Renal cortex interstitium (tissue), 11 donors: ENCODE results near the gene PRTFDC1. TPM values are rescaled to one million over a fixed set of nuclear protein-coding genes. Genes with fewer than 3 reads are reported as not detected.
"Not testable (repeated sequence)": the region's sequence is repeated elsewhere in the genome, so short reads cannot be mapped to it uniquely, and the experiment has no call there.

Experiments used
- DNase-seq, 11 donors: peaks; one replicate each; pipeline ENCODE4 v3.0.0-alpha.2; 2013; ENCODE audit warnings: low read depth in 9 of 11, low spot score in 4 of 11; ENCODE audit errors: extremely low read depth in 1 of 11
- polyA plus RNA-seq, 3 donors: library from polyadenylated mRNA; unstranded; fragments of 120-200 nt; gene quantifications; one replicate each; pipeline ENCODE4 v1.2.1, GENCODE V29; 2013; ENCODE audit not compliant: insufficient read length in 3 of 3

Gene PRTFDC1
- polyA plus RNA-seq, 3 donors = 33.5 to 41.3 (median 38.8) TPM

DNA sequence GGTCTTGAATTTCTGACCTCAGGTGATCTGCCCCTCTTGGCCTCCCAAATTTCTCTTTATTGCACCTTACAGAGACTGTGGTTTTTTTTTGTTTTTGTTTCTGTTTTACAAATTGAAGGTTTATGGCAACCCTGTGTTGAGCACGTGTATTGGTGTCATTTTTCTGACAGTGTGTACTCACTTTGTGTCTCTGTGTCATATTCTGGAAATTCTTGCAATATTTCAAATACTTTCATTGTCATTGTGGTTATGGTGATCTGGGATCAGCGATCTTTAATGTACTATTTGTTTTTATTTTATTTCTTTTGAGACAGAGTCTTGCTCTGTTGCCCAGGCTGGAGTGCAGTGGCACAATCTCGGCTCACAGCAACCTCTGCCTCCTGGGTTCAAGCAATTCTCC lies 89.8 kb downstream of the PRTFDC1 start:
- no peak for DNase-seq

GRCh38 chr10:24858288-24859270 lies 93.8 kb downstream of the PRTFDC1 start:
- no peak for DNase-seq

GRCh38 chr10:24857031-24857725 lies 95.2 kb downstream of the PRTFDC1 start:
- peak in 3 of 11 donors; percentile 20 to 26 (median 24) for DNase-seq

GRCh38 chr10:24854256-24854655 lies 98.2 kb downstream of the PRTFDC1 start:
- DNase-seq = no peak

DNA sequence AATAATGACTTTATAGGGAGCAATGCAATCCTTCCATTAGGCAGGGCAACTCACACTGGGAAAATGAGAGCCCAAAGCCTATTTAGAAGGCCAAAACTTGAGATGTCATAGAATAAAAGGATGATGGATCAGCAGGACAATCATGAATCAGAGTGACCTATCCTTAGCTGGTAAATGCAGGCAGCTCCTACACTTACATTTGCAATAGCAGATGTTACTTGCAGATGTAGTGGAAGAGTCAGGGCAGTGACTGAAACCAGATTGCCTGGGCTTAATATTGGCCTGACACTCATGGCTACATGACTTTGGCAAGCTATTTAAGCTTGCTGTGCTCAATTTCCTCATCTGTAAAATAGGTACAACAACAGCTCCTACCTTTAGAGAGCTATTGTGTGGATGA lies 98.7 kb downstream of the PRTFDC1 start:
- no peak for DNase-seq

- peak in 1 of 11 donors; percentile 13 for DNase-seq
These were observed 100.8 kb downstream of the PRTFDC1 start for GRCh38 chr10:24851629-24852028.

DNA sequence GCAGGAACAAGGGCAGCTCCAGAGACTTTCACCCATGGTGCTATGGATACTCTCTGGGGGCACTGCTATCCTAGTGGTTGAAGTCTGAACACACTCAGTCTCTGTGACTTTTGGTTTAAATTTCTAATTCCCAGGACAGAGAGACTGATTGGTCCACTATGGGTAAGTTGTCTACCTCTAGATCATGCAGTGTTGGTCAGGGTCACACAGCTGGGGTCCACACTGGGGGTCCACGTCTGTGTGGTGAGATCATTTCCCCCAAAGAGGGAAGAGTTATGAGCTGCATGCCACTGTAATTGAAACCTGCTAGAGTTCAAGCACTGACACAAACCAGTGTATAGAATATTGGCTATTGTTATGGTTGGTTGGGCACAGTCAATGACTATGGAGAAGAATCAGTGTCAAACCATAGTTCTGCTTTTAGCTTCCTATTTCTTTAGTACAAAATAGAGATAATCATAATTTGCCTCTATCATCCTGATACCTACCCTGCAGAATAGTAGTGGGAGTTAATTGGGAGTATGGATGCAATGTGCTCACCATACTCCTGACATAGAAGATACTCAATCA lies 101.6 kb downstream of the PRTFDC1 start:
- no peak for DNase-seq

- no peak for DNase-seq
These were observed 102.7 kb downstream of the PRTFDC1 start for GRCh38 chr10:24849501-24850299.

DNA sequence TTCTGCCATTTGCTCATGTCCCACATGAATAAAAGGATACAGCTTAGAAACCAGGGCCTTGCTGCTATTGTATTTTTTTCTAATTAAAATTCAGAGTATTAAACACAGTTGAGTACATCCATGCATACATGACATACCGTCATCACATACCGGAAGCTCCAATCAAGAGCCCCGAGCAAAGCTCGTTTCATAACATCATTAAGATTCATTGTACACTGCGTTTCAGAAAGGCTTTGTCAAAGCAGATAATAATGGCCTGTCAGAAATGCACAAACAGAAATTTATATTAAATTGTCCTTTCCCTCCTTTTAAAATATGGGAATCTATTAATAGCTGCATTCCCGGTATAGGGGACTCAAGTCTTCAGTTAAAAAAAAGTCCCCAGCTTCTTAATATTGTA lies 103.4 kb downstream of the PRTFDC1 start:
- peak in 2 of 11 donors; percentile 12 to 29 for DNase-seq

DNA sequence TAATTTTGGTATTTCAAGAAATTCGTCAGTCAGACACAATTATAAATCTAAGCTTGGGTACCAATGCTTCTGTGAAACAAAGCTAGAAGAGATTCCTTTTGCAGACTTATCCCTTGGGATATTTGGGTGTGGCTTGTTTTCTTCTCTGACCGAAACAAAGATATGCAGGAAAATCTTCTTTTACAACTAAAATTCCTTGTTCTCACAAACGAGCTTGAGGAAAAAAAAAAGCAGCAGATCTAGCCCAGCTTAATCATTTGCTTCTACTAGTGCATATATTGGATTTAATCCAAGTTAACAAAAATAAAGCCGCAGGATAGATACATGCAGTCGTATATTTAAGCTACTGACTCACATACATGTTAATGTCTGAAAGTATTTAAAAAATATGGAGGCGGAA lies 104.2 kb downstream of the PRTFDC1 start:
- DNase-seq = no peak

GRCh38 chr10:24847112-24848070 lies 105.0 kb downstream of the PRTFDC1 start:
- DNase-seq = no peak

DNA sequence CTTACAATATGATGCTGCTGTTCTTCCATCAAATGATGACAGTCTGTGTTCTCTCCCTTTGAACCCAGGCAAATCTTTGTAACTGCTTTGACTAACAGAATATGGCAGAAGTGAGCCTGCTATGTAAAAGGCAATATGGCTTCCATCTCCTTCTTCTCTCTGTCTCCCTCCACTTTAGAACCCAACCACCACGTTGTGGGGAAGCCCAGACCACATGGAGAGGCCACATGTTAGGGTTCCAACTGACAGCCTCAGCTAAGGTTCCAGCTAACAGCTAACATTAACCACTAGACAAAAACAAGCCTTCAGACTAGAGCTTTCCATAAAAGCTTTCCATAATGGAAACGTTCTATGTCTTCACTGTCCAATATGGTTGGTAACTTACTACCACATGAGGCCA lies 107.7 kb downstream of the PRTFDC1 start:
- DNase-seq = no peak

DNA sequence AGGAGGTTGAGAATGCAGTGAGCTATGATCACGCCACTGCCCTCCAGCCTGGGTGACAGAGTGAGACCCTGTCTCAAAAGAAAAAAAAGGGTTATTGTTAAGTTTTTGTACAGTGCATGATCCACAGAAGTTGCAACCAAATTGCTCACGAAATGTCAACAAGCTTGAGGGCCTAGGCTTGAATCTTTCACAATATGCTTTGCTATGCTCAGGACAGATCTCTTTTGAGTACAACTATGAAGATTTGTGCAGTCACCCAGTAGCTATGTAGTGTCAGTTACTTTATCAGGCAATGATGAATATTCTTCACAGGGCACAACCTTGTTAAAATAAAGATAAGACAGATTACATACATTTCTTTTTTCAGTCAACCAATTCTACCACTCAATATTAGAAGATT lies 109.2 kb downstream of the PRTFDC1 start:
- DNase-seq = no peak

GRCh38 chr10:24842856-24843255 lies 109.5 kb downstream of the PRTFDC1 start:
- no peak for DNase-seq

DNA sequence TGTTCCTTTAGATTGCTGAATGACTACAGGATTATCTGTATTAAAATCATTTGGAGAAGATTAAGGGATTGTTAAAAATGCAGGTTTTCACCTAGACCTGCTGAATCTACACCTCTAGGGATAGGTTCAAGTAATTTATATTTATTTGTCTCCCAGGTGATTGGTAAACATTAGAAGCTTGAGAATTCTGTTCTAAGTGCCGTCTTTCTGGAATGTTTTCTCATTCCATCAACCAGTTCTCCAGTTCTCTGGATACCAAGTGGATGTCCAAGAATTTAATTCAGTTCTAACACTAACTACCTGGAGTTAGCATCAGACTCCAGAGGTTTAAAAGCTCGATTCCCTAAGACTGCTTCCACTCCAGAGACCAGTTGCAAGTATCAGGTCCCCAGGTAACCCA lies 110.9 kb downstream of the PRTFDC1 start:
- DNase-seq = no peak

DNA sequence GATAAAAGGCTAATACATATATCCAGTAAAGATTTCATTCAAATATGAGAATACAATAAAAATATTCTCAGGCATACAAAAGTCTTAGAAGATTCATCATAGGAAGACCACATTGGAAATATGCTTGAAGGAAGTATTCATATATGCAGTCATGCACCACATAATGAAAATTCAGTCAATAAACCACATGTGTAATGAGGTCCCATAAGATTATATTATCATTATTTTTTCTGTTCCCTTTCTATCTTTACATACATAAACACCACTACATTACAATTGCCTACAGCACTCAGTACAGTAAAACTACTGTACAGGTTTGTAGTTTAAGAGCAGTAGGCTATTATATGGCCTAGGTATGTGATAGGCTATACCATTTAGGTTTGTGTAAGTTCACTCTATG lies 111.6 kb downstream of the PRTFDC1 start:
- no peak for DNase-seq

GRCh38 chr10:24837781-24838180 lies 114.6 kb downstream of the PRTFDC1 start:
- not testable (repeated sequence) for DNase-seq

GRCh38 chr10:24834869-24835268 lies 117.5 kb downstream of the PRTFDC1 start:
- no peak for DNase-seq
